Tibial nerve (tissue), 4 donors: ENCODE data around the gene BPIFB2. TPM values are rescaled to one million over a fixed set of nuclear protein-coding genes. Genes with fewer than 3 reads are reported as not detected.

Experiments
- DNase-seq, 2 donors: peaks; one replicate each; pipeline ENCODE4 v3.0.0-alpha.2; 2019; ENCODE audit warnings: low spot score in 2 of 2
- H3K27ac ChIP-seq, 4 donors: fragments of 200-600 bp; sonication (generic) in 3 of 4; one replicate each; pipeline ENCODE4 v1.5.1; 2017 to 2019; ENCODE audit warnings: mild to moderate bottlenecking in 1 of 4
- H3K27me3 ChIP-seq, 2 donors: fragments of 200-600 bp; sonication (generic) in 1 of 2; one replicate each; pipeline versions ENCODE4 v1.5.1 to v1.6.0; 2017 to 2019
- H3K36me3 ChIP-seq, 3 donors: fragments of 200-600 bp; sonication (generic); one replicate each; pipeline ENCODE4 v1.5.1; 2018 to 2019
- H3K4me1 ChIP-seq, 4 donors: fragments of 200-600 bp; sonication (generic) in 3 of 4; one replicate each; pipeline ENCODE4 v1.5.1; 2017 to 2019
- H3K4me3 ChIP-seq, 4 donors: fragments of 200-600 bp; sonication (generic) in 3 of 4; one replicate each; pipeline ENCODE4 v1.5.1; 2017 to 2019; ENCODE audit warnings: mild to moderate bottlenecking in 1 of 4, moderate library complexity in 1 of 4
- H3K9me3 ChIP-seq, 4 donors: fragments of 200-600 bp; sonication (generic) in 3 of 4; one replicate each; pipeline ENCODE4 v1.5.1; 2017 to 2019
- CTCF ChIP-seq, 5 experiments: fragments of 200-600 bp in 3 of 5; fragments of 450-650 bp in 2 of 5; sonication (generic) in 3 of 5; IDR thresholded peaks; one replicate each; pipeline ENCODE4 v1.5.1; 2016 to 2019; ENCODE audit warnings: antibody characterized with exemption in 5 of 5, mild to moderate bottlenecking in 3 of 5, moderate library complexity in 2 of 5
- EP300 ChIP-seq, 2 donors: sonication (generic); formaldehyde crosslinking; IDR thresholded peaks; one replicate each; pipeline ENCODE4 v1.6.1; 2017; ENCODE audit warnings: antibody characterized with exemption in 2 of 2, mild to moderate bottlenecking in 1 of 2
- POLR2A ChIP-seq, 2 donors: fragments of 450-650 bp; IDR thresholded peaks; one replicate each; pipeline ENCODE4 v1.6.1; 2017; ENCODE audit warnings: antibody characterized with exemption in 2 of 2, mild to moderate bottlenecking in 2 of 2, moderate library complexity in 2 of 2
- WGBS, 2 donors: methylation state at CpG; one replicate each; pipeline ENCODE4 v1.1.5; 2018; 5-methylcytosine and 5-hydroxymethylcytosine counted together
- total RNA-seq, 4 donors: library from RNA; depleted of rRNA; stranded (reverse); fragments of >200 nt; gene quantifications; one replicate each; pipeline ENCODE4 v1.1.0, GENCODE V29; 2016

The BPIFB2 gene
- total RNA-seq, 4 donors from 2014 or later, result not detected

GRCh38 chr20:33030076-33030475 is 22.6 kb downstream of the BPIFB2 start:
- Histone ChIP-seq H3K27ac (no peak overlapping the region), H3K4me3 (no peak overlapping the region), H3K36me3 (no peaks in the 10 kb centered on the region), H3K27me3 (no peaks in the 10 kb centered on the region), H3K4me1 (no peaks in the 10 kb centered on the region), H3K9me3 (peaks cover 0 to 11% (median 0%) of the 10 kb centered on the region in 4 donors)
- 77 to 81% methylated on average over 9 of the region's 9 CpGs for WGBS, 2 donors
- no peak for DNase-seq
- TF ChIP-seq POLR2A (IDR thresholded peaks at IDR 0.05) (no peak), EP300 (IDR thresholded peaks at IDR 0.05) (no peak), CTCF (IDR thresholded peaks at IDR 0.05) (no peak)

- no peak for DNase-seq
- TF ChIP-seq EP300 (IDR thresholded peaks at IDR 0.05), result no peak
- no peak for TF ChIP-seq CTCF (IDR thresholded peaks at IDR 0.05)
- TF ChIP-seq POLR2A (IDR thresholded peaks at IDR 0.05), result no peak
- Histone ChIP-seq H3K4me1 (no peaks in the 10 kb centered on the region), H3K27ac (no peak overlapping the region), H3K9me3 (peaks cover 0 to 11% (median 0%) of the 10 kb centered on the region in 4 donors), H3K4me3 (no peak overlapping the region), H3K27me3 (no peaks in the 10 kb centered on the region), H3K36me3 (no peaks in the 10 kb centered on the region)
- WGBS, 2 donors, result 81 to 89% methylated on average over 6 of the region's 6 CpGs
Observed at GRCh38 chr20:33030569-33030968, 23.1 kb downstream of the BPIFB2 start.

- Histone ChIP-seq H3K27me3 (no peaks in the 10 kb centered on the region), H3K36me3 (no peaks in the 10 kb centered on the region), H3K9me3 (peaks cover 0 to 11% (median 0%) of the 10 kb centered on the region in 4 donors), H3K27ac (no peak within 1 kb of the TSS), H3K4me1 (no peaks in the 10 kb centered on the region), H3K4me3 (no peak within 1 kb of the TSS)
- WGBS, 2 donors, result 75 to 93% methylated on average over 4 to 8 of the region's 10 CpGs
- no peak for TF ChIP-seq POLR2A (IDR thresholded peaks at IDR 0.05)
- TF ChIP-seq EP300 (IDR thresholded peaks at IDR 0.05), result no peak
- no peak for TF ChIP-seq CTCF (IDR thresholded peaks at IDR 0.05)
- DNase-seq, result no peak
Observed at GRCh38 chr20:33031531-33031930, 24.0 kb downstream of the BPIFB2 start, which contains the start of gene BPIFB6. TSS of gene BPIFB6 (plus strand) at chr20:33031648. CDS start at chr20:33031648, 0 bp downstream.

GRCh38 chr20:33032555-33032954 is 25.1 kb downstream of the BPIFB2 start:
- Histone ChIP-seq H3K9me3 (peaks cover 0 to 11% (median 0%) of the 10 kb centered on the region in 4 donors), H3K27ac (no peak overlapping the region), H3K36me3 (no peaks in the 10 kb centered on the region), H3K4me3 (no peak overlapping the region), H3K27me3 (no peaks in the 10 kb centered on the region), H3K4me1 (no peaks in the 10 kb centered on the region)
- TF ChIP-seq CTCF (IDR thresholded peaks at IDR 0.05) (no peak), POLR2A (IDR thresholded peaks at IDR 0.05) (no peak), EP300 (IDR thresholded peaks at IDR 0.05) (no peak)
- 80 to 81% methylated on average over 6 of the region's 6 CpGs for WGBS, 2 donors
- DNase-seq, result no peak

- Histone ChIP-seq H3K9me3 (peaks cover 0 to 11% (median 0%) of the 10 kb centered on the region in 4 donors), H3K27ac (no peak overlapping the region), H3K4me3 (no peak overlapping the region), H3K27me3 (no peaks in the 10 kb centered on the region), H3K4me1 (no peaks in the 10 kb centered on the region), H3K36me3 (no peaks in the 10 kb centered on the region)
- no peak for DNase-seq
- 59 to 66% methylated on average over 5 of the region's 5 CpGs for WGBS, 2 donors
- TF ChIP-seq EP300 (IDR thresholded peaks at IDR 0.05) (no peak), CTCF (IDR thresholded peaks at IDR 0.05) (no peak), POLR2A (IDR thresholded peaks at IDR 0.05) (no peak)
Observed at GRCh38 chr20:33033381-33033780, 25.9 kb downstream of the BPIFB2 start.
